HG03469 (cell line): ENCODE results near the gene CDKAL1.

ENCODE experiments used
- ATAC-seq: cut with Tn5 transposase; IDR thresholded peaks from one replicate; pipeline ENCODE4 v1.9.1; 2021; ENCODE audit warnings: mild to moderate bottlenecking, moderate library complexity, moderate number of reproducible peaks; ENCODE audit not compliant: unreplicated experiment

Gene CDKAL1

GRCh38 chr6:20670750-20671149, 136.5 kb downstream of the CDKAL1 start:
- no peak for ATAC-seq

- ATAC-seq = no peak
These were observed 137.8 kb downstream of the CDKAL1 start for GRCh38 chr6:20672038-20672437.

DNA sequence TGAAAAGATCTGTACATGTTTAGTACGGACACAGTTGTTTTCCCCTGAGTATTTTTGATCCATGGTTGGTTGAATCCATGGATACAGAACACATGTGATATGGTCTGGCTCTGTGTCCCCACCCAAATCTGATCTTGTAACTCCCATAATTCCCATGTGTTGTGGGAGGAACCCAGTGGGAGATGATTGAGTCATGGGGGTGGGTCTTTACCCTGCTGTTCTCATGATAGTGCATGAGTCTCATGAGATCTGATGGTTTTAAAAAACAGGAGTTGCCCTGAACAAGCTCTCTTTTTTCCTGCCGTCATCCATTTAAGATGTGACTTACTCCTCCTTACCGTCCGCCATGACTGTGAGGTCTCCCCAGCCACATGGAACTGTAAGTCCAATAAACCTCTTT, 139.2 kb downstream of the CDKAL1 start:
- ATAC-seq = no peak

DNA sequence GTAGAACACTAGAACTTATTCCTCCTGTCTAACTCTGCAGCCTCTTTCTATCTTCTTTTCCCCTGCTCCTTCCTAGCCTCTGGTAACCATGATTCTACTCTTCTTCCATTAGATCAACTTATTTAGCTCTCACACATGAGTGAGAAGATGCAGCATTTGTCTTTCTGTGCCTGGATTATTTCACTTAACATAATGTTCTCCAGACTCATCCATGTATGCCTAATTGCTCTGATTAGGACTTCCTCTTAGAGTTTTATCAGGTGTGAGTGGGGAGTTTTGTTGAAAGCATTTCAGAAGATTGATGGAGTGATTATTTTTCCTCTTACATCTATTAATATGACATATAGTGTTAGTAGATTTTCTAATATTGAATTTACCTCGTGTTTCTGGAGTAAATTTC, 140.4 kb downstream of the CDKAL1 start:
- no peak for ATAC-seq

- no peak for ATAC-seq
These were observed 144.6 kb downstream of the CDKAL1 start for GRCh38 chr6:20678831-20679352.

GRCh38 chr6:20680697-20681165, 146.5 kb downstream of the CDKAL1 start:
- ATAC-seq = no peak

DNA sequence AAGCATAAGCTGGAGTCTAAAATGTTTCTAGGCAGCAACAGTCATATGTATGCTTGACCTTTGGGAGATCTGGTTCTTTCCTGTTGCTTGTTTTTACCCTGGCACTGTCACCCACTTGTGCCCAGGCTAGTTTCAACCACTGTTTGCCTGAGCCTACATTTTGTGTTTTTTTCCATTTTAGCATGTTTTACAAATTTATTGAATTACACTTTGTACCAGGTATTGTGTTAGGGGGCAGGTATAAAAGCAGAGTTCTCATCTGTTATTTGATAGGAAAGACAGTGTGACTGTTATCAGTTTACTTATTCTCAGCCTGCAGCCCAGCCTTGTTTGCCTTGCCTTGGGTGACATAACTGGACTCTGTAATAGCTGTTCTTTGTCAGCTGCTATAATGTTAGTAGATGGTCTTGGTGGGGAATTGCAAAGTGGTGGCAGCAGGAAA, 147.0 kb downstream of the CDKAL1 start:
- ATAC-seq = no peak

GRCh38 chr6:20684474-20684873, 150.2 kb downstream of the CDKAL1 start:
- ATAC-seq = no peak

- ATAC-seq = no peak
These were observed 151.9 kb downstream of the CDKAL1 start for GRCh38 chr6:20686142-20686541.

DNA sequence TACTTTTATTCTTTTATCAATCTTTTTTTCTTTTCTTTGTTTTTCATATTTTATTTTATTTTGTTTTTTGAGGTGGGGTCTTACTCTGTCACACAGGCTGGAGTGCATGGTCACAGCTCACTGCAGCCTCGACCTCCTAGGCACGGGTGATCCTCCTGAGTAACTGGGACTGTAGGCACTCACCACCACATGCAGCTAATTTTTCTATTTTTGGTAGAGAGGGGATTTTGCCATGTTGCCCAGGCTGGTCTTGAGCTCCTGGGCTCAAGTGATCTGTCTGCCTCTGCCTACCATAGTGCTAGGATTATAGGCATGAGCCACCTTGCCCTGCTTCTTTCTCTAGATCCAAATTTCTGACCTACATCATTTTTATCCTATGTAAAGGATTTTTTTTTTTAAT, 153.2 kb downstream of the CDKAL1 start:
- ATAC-seq = no peak

DNA sequence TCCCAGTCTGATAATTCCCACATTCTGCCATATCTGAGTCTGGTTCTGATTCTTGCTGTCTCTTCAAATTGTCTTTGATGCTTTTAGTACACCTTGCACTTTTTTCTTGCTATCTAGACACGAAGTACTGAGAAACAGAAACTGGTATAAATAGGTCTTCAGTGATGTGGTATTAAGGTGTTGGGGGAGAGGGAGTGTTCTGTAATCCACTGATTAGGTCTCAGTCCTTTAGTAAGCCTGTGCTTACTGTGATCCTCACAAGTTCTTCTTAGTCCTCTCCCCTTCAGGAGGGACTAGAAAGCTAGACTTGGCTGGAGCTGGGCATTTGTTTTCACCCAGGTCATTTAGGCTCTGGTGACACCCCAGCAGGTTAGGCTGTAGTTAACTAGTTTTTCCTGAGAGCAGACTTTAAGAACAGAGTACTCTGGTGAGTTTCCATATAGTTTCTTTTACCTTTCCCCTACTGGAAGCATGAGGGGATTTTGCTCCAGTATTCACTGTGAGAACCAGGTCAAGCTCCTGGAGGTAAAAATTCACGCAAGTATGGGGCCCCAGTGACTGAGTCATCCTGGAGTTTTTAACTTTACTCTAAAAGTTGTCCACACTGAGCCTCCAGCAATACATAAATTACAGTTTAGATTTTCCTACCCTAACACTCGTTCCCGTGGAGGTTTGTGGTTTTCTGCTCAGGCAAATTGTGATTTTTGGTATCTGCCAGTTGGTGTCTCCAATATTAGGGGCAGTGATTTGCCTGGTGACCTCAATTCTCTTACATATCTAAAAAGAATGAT, 154.6 kb downstream of the CDKAL1 start:
- peak; percentile 90 for ATAC-seq

DNA sequence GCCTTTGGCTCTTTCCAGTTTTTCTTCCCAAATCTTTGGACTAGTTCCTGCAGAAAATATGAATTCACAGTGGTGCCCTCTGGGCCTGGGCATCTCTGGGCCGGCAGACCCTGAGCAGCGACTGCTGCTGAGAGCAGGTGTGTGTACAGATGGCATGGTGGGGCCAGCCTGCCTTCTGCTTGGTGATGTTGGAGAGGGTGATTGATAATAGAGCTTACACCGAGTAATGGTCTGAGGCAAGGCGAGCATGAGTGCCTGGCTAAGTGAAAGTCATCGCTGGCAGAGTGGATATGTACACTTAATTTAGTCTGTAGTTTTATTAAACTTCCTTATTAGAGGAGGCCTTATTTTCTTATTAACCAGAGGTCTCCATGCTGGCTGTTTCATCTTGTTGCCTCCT, 156.9 kb downstream of the CDKAL1 start:
- no peak for ATAC-seq

GRCh38 chr6:20692023-20692422, 157.8 kb downstream of the CDKAL1 start:
- no peak for ATAC-seq

DNA sequence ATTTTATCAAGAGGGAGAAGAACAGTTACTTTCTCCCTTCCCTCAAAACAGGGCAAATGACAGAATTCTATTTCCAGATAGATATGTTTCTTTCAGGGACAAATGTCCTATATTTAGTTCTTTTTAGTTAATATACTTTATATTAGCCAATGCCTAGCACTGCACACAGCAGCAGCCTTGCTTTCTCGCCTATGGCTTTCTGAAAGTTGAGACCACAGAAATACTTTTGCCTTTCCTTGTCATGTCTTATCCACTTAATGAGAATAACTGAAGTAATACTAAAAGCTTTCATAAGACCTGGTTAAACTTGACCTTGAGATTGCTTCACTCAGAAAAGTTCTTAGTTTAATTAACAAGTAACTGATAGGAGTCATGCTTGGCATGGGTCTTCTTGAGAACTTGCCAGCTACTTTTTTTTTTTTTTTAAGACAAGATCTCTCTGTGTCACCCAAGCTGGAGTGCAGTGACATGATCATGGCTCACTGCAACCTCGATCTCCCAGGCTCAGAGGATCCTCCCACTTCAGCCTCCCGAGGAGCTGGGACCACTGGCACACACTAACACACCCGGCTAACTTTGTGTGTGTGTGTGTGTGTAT, 159.3 kb downstream of the CDKAL1 start:
- no peak for ATAC-seq

GRCh38 chr6:20696676-20697075, 162.4 kb downstream of the CDKAL1 start:
- no peak for ATAC-seq

DNA sequence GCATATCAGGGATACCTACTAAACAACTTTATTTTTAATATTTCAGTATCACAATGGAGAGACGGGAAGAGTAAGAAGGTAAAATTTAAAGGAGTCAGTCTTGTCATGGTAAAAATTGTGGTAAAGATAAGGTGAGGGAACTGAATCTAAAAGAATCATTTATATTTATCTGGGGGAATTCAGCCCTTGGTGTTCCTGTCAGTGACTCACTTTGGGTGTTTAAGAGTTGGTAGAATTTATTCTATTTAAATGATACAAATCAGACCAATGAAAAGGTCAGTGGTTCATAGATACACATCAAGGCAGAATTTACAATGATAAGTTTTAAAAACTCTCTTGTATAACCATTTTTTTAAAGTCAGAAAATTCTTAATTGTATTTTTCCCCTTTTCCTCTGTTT, 164.4 kb downstream of the CDKAL1 start:
- ATAC-seq = no peak

DNA sequence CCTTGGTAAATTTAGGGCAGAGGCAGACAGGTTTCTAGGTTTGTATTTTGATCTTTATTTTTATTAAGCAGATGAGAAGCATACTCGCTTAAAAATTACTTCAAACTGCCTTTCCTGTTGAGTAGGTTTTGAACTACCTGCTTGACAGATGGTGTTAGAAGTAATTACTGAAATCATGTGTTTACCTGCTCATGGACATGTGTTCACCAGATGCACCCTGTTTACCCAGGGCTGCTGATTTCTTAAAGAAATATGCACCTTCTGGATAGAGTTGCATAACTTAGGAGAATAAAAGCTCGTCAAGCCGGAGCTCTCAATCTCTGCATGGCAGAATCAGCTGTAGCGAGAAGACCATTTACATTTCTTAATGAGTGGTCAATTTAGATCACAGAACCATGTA, 165.1 kb downstream of the CDKAL1 start:
- ATAC-seq = no peak

DNA sequence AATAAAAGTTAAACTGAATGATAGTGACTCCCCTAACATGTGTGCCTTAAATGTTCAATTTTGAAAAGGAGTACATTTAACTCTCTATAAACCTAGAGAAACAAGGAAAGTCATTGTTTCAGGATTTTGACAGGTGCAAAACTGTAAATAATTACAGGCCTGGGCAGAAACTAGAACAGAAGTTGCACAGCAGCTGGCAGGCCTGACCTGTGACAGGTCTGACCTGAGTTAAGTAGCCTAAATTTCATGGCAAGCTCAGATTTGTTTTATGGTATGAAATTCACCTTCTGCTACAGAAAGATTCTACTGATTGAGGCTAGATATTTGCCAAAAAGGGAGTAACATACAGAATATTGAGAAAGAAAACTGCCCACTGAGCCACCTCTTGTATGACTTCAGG, 166.1 kb downstream of the CDKAL1 start:
- no peak for ATAC-seq

DNA sequence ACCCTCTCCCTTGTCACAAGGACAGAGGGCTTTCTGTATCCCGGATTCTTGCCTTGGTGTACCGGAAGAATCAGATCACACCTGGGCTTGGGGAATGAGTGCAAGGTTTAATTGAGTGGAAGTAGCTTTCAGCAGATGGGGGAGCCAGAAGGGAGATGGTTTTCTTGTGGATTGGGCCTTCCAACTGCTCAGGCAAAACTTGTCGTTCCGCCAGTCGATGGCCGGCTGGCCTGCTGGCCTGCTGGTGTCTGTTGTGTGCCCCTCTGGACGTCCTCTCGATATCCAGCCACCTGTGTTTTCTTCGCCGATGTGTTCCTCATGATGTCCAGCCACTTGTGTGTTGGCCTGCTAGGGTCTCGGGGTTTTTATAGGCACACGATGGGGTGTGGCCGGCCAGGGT, 168.1 kb downstream of the CDKAL1 start:
- ATAC-seq = no peak

DNA sequence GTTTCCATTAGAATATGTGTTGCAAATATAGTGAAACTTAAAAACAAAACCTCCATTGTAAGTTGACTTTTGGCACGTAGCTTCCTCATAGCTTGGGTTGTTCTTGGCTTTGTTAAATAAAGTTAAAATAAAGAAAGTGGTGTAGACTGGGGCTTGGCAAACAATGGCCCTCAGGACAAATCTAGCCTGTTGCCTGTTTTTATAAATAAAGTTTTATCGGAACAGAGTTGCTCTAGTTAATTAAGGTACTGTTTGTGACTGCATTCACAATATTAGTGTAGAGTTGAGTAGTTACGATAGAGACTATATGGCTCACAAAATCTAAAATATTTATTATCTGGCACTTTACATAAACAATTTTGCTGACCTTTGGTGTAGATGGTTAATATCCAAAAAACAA, 168.8 kb downstream of the CDKAL1 start:
- no peak for ATAC-seq

- no peak for ATAC-seq
These were observed 170.2 kb downstream of the CDKAL1 start for GRCh38 chr6:20704325-20705025.

DNA sequence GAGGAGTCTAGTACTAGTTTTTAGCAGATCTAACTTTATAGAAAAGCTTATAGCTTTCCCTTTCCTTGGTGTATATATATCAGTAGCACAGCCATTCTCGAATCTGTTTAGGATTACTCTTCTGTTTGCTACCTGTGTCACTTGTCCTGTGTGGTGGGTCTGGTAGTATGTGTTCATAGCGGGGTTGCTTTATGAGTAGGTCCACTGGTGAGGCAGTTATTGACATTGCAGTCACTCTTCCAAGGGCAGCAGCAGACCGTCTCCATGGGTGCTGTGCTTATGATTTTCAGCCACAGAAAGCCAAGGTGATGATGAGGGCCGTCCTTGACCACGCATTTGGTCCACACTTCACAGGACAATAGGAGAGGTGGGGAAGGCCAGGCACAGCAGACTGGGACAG, 171.5 kb downstream of the CDKAL1 start:
- no peak for ATAC-seq
